IMR-90 (cell line): ENCODE data around the gene DGKD. TPM values are rescaled to one million over a fixed set of nuclear protein-coding genes. Genes with fewer than 3 reads are reported as not detected.

Experiments
- ATAC-seq: fragments of 200-7000 bp; cut with Tn5 transposase; 2 replicates; pipeline ENCODE4 v1.9.1; 2020; ENCODE audit warnings: low read depth, mild to moderate bottlenecking, moderate library complexity
- BruUV-seq: library from RNA; stranded (reverse); fragments of 400-500 nt; replicated peaks from 2 replicates; lab custom pipeline; 2021; lab: Mats Ljungman, UMichigan
- CTCF ChIA-PET: fragments of 300-600 bp; formaldehyde crosslinking; extraction: SDS; loops from one replicate; lab custom pipeline; 2021; ENCODE audit warnings: antibody characterized with exemption; lab: Yijun Ruan, JAX
- POLR2A ChIA-PET: fragments of 300-600 bp; sonication (Branson Sonifier 250); formaldehyde crosslinking; loops from one replicate; lab custom pipeline; 2022; ENCODE audit warnings: antibody characterized with exemption; ENCODE audit not compliant: unreplicated experiment; lab: Charles Lee
- DNase-seq: peaks from one replicate; pipeline ENCODE4 v3.0.0; 2013
- H2AFZ ChIP-seq: replicated peaks from 2 replicates; pipeline ENCODE3; 2013; ENCODE audit warnings: low read length, mild to moderate bottlenecking; ENCODE audit not compliant: poor library complexity
- H2AK5ac ChIP-seq: 2 replicates; pipeline ENCODE4 v1.6.1; 2013; ENCODE audit warnings: low read depth, low read length, inconsistent platforms
- H2AK9ac ChIP-seq: replicated peaks from 2 replicates; pipeline ENCODE3; 2013; ENCODE audit warnings: mild to moderate bottlenecking, low read depth, low read length, moderate library complexity; ENCODE audit not compliant: poor library complexity
- H2BK120ac ChIP-seq: 2 replicates; pipeline ENCODE4 v1.6.1; 2013; ENCODE audit warnings: low read depth, low read length, inconsistent platforms
- H2BK15ac ChIP-seq: 3 replicates; pipeline ENCODE4 v1.6.1; 2013; ENCODE audit warnings: low read depth, low read length, inconsistent platforms
- H2BK20ac ChIP-seq: 2 replicates; pipeline ENCODE4 v1.6.1; 2013; ENCODE audit warnings: low read depth, mild to moderate bottlenecking, inconsistent platforms, low read length, moderate library complexity
- H2BK5ac ChIP-seq: 2 replicates; pipeline ENCODE4 v1.6.1; 2013; ENCODE audit warnings: mild to moderate bottlenecking, low read depth, low read length, inconsistent platforms; ENCODE audit not compliant: poor library complexity, severe bottlenecking
- H3K14ac ChIP-seq: replicated peaks from 2 replicates; pipeline ENCODE4 v1.6.1; 2013; ENCODE audit warnings: low read depth, low read length, inconsistent platforms
- H3K18ac ChIP-seq: 2 replicates; pipeline ENCODE4 v1.6.1; 2013; ENCODE audit warnings: low read depth, low read length, control low read depth
- H3K23ac ChIP-seq: 2 replicates; pipeline ENCODE4 v1.6.1; 2013; ENCODE audit warnings: low read depth, low read length, inconsistent platforms
- H3K27ac ChIP-seq: 2 replicates; pipeline ENCODE4 v1.5.1; 2013; ENCODE audit warnings: mild to moderate bottlenecking, control low read depth, low read length; ENCODE audit not compliant: insufficient read depth
- H3K27me3 ChIP-seq: 2 replicates; pipeline ENCODE4 v1.6.1; 2013; ENCODE audit warnings: low read length; ENCODE audit not compliant: control insufficient read depth, insufficient read depth
- H3K36me3 ChIP-seq: 2 replicates; pipeline ENCODE4 v1.6.1; 2013; ENCODE audit warnings: low read length, mixed read lengths; ENCODE audit not compliant: control insufficient read depth, insufficient read depth
- H3K4ac ChIP-seq: 2 replicates; pipeline ENCODE4 v1.6.1; 2013; ENCODE audit warnings: low read depth, low read length, inconsistent platforms
- H3K4me1 ChIP-seq: 2 replicates; pipeline ENCODE4 v1.6.1; 2013; ENCODE audit warnings: low read length, mixed read lengths; ENCODE audit not compliant: control insufficient read depth, insufficient read depth
- H3K4me2 ChIP-seq: 2 replicates; pipeline ENCODE4 v1.6.1; 2013; ENCODE audit warnings: low read depth, mild to moderate bottlenecking, control low read depth, low read length, moderate library complexity
- H3K4me3 ChIP-seq: 2 replicates; pipeline ENCODE4 v1.5.1; 2013; ENCODE audit warnings: low read depth, mild to moderate bottlenecking, control low read depth, low read length, moderate library complexity; ENCODE audit not compliant: insufficient read depth
- H3K56ac ChIP-seq: 2 replicates; pipeline ENCODE4 v1.6.1; 2013; ENCODE audit warnings: low read length, inconsistent platforms; ENCODE audit not compliant: insufficient read depth; ENCODE audit errors: extremely low read depth
- H3K79me1 ChIP-seq, 2 experiments: 2 replicates each; pipeline ENCODE4 v1.6.1; 2013; ENCODE audit warnings: low read length in 2 of 2, inconsistent platforms in 1 of 2, low read depth in 1 of 2
- H3K9ac ChIP-seq: 2 replicates; pipeline ENCODE4 v1.6.1; 2013; ENCODE audit warnings: low read depth, low read length, control low read depth
- H3K9me1 ChIP-seq: 2 replicates; pipeline ENCODE4 v1.6.1; 2013; ENCODE audit warnings: low read length, inconsistent platforms; ENCODE audit not compliant: insufficient read depth
- H3K9me3 ChIP-seq: 2 replicates; pipeline ENCODE4 v1.6.1; 2013; ENCODE audit warnings: low read length; ENCODE audit not compliant: control insufficient read depth, insufficient read depth
- H4K20me1 ChIP-seq: 2 replicates; pipeline ENCODE4 v1.6.1; 2013; ENCODE audit warnings: low read length, inconsistent platforms; ENCODE audit not compliant: insufficient read depth
- H4K5ac ChIP-seq: 2 replicates; pipeline ENCODE4 v1.6.1; 2013; ENCODE audit warnings: mild to moderate bottlenecking, low read depth, low read length, control low read depth
- H4K8ac ChIP-seq, 2 experiments: 2 replicates each; pipeline ENCODE4 v1.6.1; 2013; ENCODE audit warnings: low read depth in 2 of 2, low read length in 2 of 2, control low read depth in 1 of 2, inconsistent platforms in 1 of 2
- H4K91ac ChIP-seq: 2 replicates; pipeline ENCODE4 v1.6.1; 2013; ENCODE audit warnings: low read depth, low read length, inconsistent platforms; ENCODE audit not compliant: insufficient read depth
- BHLHE40 ChIP-seq: fragments of 150-350 bp; IDR thresholded peaks from 2 replicates; pipeline ENCODE4 v1.6.1; 2016; ENCODE audit warnings: mild to moderate bottlenecking, low read depth, low read length
- FOS ChIP-seq: fragments of 150-350 bp; IDR thresholded peaks from 2 replicates; pipeline ENCODE4 v1.6.1; 2016; ENCODE audit warnings: low read depth, low read length
- MAFK ChIP-seq: IDR thresholded peaks from 2 replicates; pipeline ENCODE4 v1.6.1; 2012; ENCODE audit warnings: low read depth, low read length, improper control_type of control experiment
- MXI1 ChIP-seq: IDR thresholded peaks from 2 replicates; pipeline ENCODE4 v1.6.1; 2012; ENCODE audit warnings: low read depth, mild to moderate bottlenecking, low read length, moderate library complexity, borderline replicate concordance
- POLR2A ChIP-seq: IDR thresholded peaks from 2 replicates; pipeline ENCODE4 v1.6.1; 2012; ENCODE audit warnings: mild to moderate bottlenecking, low read depth, low read length
- RCOR1 ChIP-seq: IDR thresholded peaks from 2 replicates; pipeline ENCODE4 v1.6.1; 2012; ENCODE audit warnings: mild to moderate bottlenecking, low read length, improper control_type of control experiment; ENCODE audit not compliant: insufficient replicate concordance
- RFX5 ChIP-seq: IDR thresholded peaks from 2 replicates; pipeline ENCODE4 v1.8.0; 2012; ENCODE audit warnings: low read depth, mild to moderate bottlenecking, low read length, moderate library complexity
- USF2 ChIP-seq: fragments of 150-350 bp; IDR thresholded peaks from 2 replicates; pipeline ENCODE4 v1.6.1; 2017; ENCODE audit warnings: mild to moderate bottlenecking, antibody characterized with exemption, low read length, low read depth
- WGBS, 2 experiments: methylation state at CpG; one replicate each; pipeline versions ENCODE4 v1.1.5 to v1.1.7; 2013; ENCODE audit warnings: missing lambda C conversion rate in 2 of 2; ENCODE audit not compliant: insufficient read length in 1 of 2; ENCODE audit errors: extremely low coverage in 2 of 2; 5-methylcytosine and 5-hydroxymethylcytosine counted together
- dilution Hi-C: fragments of 300-500 bp; cut with HindIII; formaldehyde crosslinking; loops from one replicate; pipeline ENCODE4 v1.14.3; 2018; ENCODE audit warnings: low sequenced_read_pairs; ENCODE audit not compliant: unreplicated experiment
- in situ Hi-C: fragments of 300-500 bp; cut with MboI; formaldehyde crosslinking; loops from 3 replicates; pipeline ENCODE4 v1.14.3; 2019; ENCODE audit warnings: low sequenced_read_pairs, inconsistent platforms, mixed read lengths
- intact Hi-C: fragments of 100-400 bp; cut with micrococcal nuclease; formaldehyde crosslinking; loops from 2 replicates; pipeline ENCODE4 v1.10.0; 2022
- polyA plus RNA-seq, 3 experiments: library from polyadenylated mRNA; depleted of rRNA; stranded (reverse); fragments of >200 nt; gene quantifications; 2 replicates each; pipeline ENCODE4 v1.2.3, GENCODE V29; 2012; ENCODE audit warnings: low replicate concordance in 1 of 3
- total RNA-seq: library from RNA; depleted of rRNA; stranded (reverse); fragments of >200 nt; gene quantifications from 2 replicates; pipeline ENCODE4 v1.2.3, GENCODE V29; 2012

DGKD gene
- total and polyA plus RNA-seq, 2 of the 4 experiments (the other 2 are of a cell fraction) = 6.5 to 10.1 TPM

DNA sequence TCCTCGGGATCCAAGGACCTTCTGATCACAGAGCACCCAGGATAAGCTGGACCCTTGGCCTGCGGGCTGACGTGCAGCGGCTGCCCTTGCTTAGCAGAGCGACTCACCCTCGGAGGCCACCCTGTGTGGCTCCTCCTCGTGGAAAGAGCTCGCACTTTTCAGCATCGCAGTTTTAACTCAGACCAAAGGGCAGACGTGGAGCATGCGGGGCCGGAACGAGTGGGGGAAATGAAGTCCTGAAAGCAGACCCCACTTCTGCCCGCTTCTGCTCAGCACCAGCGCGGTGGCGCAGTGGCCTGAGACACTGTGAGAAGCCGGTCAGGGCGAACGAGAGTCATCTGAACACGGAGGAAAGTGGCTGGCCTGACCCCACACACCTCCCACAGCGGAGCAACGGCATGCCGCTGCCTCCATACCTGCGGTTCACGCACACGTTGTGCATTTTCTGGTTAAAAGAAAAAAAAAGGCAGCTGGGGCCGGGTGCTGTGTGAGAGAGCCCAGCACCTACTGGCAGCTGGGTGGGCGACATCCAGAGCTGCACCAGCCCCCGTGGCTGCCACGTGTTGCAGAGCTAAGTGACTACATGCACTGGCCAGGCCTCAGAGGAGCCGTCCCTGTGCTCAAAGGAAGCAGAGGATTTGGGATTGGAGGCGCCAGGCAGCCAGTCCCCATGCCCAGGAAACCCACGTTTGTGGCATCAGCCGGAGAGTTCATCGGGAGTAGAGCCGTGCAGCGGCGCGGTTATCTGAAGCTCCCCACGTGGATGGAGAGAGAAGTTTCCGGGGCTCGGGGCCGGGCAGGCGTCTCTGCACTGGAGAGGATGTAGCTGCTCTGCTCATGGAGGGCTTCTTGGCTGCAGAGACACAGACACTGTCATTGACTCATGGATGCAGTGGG is 122.6 kb downstream of the DGKD start:
- Histone ChIP-seq H4K91ac (no peak overlapping the region), H3K79me1 (no peaks in the 10 kb centered on the region; a peak in 1 of 4 replicates), H4K8ac (no peak overlapping the region), H3K36me3 (peaks cover 46% of the 10 kb centered on the region), H3K9me1 (no peaks in the 10 kb centered on the region; the same call in 1 of the 2 replicates), H3K14ac (no peak overlapping the region), H4K20me1 (no peaks in the 10 kb centered on the region), H2AK9ac (no peak overlapping the region), H3K23ac (no peak overlapping the region), H3K4me2 (no peak overlapping the region), H4K5ac (no peak overlapping the region), H2BK120ac (no peak overlapping the region), H3K27me3 (no peaks in the 10 kb centered on the region), H2AK5ac (no peak overlapping the region), H3K56ac (no peak overlapping the region), H3K9me3 (no peaks in the 10 kb centered on the region), H3K4ac (no peak overlapping the region), H2BK20ac (no peak overlapping the region), H2BK5ac (no peak overlapping the region), H3K4me3 (no peak overlapping the region), H3K9ac (no peak overlapping the region), H3K27ac (no peak overlapping the region), H3K18ac (no peak overlapping the region), H2AFZ (no peak overlapping the region), H2BK15ac (no peak overlapping the region), H3K4me1 (peaks cover 5% of the 10 kb centered on the region)
- 95% methylated on average over 15 of the region's 45 CpGs; no CpG with 5 or more reads in 1 of the 2 experiments for WGBS, 2 experiments
- in situ Hi-C loops = no loop called here
- ChIA-PET CTCF (no interaction called here), POLR2A (no interaction called here)
- intact Hi-C loops = no loop called here
- DNase-seq (no peak), ATAC-seq (no peak)
- BruUV-seq = no TSS peak
- no peak for TF ChIP-seq USF2
- TF ChIP-seq MAFK = no peak
- TF ChIP-seq MXI1 = no peak
- TF ChIP-seq POLR2A = no peak
- no peak for TF ChIP-seq FOS
- no peak for TF ChIP-seq BHLHE40
- no peak for TF ChIP-seq RCOR1
- TF ChIP-seq RFX5 = no peak
- dilution Hi-C loops = no loop called here
